NCI-H2107 treated with DMSO at 0.1 percent for 48 hours (cell line): Measurements from ENCODE around the gene NLE1.
"Not testable (repeated sequence)": the region's sequence is repeated elsewhere in the genome, so short reads cannot be mapped to it uniquely, and the experiment has no call there.

Experiments used
- DNase-seq: peaks from one replicate; lab custom pipeline; 2025; ENCODE audit not compliant: unreplicated experiment; lab: John Stamatoyannopoulos, UW

NLE1 gene

DNA sequence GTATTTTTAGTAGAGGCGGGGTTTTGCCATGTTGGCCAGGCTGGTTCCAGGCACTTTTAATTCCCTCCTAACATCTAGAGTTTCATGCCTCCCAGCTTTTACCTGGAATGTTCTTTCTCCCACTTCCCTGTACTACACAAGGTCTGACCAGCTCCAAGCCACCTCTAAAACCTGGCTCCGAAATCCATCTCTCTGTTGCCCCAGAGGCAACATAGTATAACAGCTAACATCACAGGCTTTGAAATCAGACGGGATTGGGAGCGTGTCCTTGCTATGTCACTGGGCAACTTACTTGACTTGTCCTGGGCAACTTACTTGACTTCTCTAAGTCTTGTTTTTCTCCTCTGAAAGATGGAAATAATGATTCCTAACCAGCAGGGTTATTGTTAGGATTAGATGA, 20.7 kb upstream of the NLE1 start:
- no peak for DNase-seq

DNA sequence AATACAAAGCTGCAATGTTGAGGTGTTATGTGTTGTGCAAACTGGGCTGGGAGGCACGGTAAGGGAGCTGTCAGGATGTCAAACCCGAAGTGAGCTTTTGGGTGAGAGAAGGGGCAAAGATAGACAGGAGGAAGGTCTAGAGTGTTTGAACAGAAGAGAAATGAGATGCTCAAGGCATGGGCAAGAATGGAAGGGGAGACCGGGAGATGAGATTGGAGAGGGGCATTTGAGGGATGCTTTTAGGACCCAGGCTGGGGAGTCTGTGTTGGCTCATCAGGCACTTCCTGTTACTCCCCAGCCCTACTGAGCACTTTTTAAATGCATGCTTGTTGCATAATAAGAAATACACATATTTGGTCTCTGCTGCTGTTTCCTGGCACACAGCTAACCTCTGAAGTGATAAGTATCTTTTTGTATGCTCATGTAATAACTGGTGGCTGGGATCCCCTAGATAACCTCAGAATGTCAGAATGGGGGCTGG, 19.2 kb upstream of the NLE1 start:
- DNase-seq, result no peak

GRCh38 chr17:35160354-35161201, 18.5 kb upstream of the NLE1 start:
- no peak for DNase-seq

GRCh38 chr17:35159940-35160339, 17.8 kb upstream of the NLE1 start:
- DNase-seq, result no peak

DNA sequence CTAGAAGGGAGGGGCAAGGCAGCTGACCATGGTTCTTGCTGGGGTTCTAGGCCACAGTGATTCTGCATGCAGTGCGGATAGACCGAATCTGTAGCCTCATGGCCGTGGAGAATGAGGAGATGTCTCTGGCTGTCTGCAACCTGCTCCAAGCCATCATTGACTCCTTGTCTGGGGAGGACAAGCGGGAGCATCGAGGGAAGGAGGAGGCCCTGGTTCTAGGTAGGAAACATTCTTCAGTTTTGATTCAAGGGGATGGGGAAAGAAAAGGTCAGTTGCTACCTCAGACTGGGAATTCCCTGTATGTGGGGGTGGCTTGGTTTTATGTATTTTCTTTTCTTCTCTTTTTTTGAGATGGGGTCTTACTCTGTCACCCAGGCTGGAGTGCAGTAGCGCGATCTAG, 13.1 kb upstream of the NLE1 start:
- DNase-seq, result no peak

- no peak for DNase-seq
Measured at GRCh38 chr17:35154196-35155165, 12.4 kb upstream of the NLE1 start.

GRCh38 chr17:35152421-35153140, 10.5 kb upstream of the NLE1 start:
- no peak for DNase-seq

- DNase-seq, result not testable (repeated sequence)
Measured at GRCh38 chr17:35151080-35151479, 9.0 kb upstream of the NLE1 start.

GRCh38 chr17:35149941-35150340, 7.8 kb upstream of the NLE1 start:
- no peak for DNase-seq

DNA sequence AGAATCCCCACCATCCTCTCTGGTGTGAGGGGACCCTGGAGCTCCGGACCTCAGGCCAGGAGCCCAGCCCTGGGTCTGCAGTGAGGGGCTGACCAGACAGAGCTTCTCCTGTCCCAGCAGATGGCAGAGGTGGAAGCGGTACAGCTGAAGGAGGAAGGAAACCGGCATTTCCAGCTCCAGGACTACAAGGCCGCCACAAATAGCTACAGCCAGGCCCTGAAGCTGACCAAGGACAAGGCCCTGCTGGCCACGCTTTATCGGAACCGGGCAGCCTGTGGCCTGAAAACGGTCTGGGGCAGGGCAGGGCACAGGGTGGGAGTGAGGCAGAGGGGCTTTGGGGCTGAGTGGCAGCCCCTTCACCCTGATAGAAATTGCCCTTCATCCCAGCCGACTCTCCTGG, 6.0 kb upstream of the NLE1 start:
- DNase-seq, result no peak

DNA sequence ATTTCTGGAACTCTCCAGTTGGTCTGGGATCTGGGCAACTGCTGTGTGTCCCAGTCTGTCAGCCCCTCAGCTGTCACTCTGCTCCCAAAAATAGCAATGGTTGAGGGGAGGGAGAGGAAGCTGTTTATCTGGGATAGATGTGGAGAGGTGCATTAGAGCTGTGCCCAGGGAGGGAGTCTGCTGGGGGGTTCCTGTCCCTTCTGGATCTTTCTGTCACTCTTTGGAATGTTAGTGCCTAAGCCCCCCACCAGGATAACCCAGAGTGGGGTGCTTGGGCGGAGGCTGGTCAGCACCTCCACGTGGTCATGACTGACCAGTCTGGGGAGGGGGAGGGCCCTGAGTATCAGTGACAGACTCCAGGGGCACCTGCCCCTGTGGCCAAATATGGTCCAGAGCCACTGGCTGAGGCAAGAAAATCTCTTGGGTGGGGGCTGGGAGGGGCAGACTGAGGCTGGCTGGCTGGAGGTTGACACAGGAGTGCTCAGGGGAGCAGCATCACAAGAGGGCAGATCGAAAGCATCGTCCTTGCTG, 5.3 kb upstream of the NLE1 start, which contains the start of gene UNC45B:
Gene UNC45B (plus strand): TSS at position 443 of the 531 bp plus-strand sequence. CDS start 447 bp downstream, outside the sequence.
- DNase-seq, result no peak

- DNase-seq, result no peak
Measured at GRCh38 chr17:35146214-35146833, 4.2 kb upstream of the NLE1 start.

GRCh38 chr17:35144840-35145239, 2.7 kb upstream of the NLE1 start:
- DNase-seq, result no peak

DNA sequence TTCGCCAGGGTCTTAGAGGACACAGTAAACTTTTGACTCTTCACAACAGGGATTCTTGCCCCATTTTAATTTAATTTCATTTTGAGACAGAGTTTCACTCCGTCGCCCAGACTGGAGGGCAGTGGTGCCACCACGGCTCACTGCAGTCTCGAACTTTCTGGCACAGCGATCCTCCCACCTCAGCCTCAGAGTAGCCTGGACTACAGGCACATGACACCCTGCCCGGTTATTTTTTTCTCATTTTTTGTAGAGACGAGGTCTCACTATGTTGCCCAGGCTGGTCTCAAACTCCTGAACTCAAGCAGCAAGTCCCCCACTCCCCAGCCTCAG, 329 bp upstream of the NLE1 start:
- DNase-seq, result no peak

DNA sequence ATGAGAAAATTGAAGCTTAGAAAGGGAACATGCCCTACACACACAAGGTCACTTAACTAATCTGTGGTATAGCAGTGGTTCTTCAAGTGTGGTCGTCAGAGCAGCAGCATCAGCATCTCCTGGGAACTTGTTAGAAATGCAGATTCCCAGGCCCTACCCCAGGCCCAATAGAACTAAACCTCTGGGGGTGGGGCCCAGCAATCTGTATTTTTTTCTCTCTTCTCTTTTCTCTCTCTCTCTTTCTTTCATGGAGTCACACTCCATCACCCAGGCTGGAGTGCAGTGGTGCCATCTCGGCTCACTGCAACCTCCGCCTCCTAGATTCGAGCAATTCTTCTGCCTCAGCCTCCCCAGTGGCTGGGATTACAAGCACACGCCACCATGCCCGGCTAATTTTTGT, 3.9 kb downstream of the NLE1 start:
- no peak for DNase-seq

DNA sequence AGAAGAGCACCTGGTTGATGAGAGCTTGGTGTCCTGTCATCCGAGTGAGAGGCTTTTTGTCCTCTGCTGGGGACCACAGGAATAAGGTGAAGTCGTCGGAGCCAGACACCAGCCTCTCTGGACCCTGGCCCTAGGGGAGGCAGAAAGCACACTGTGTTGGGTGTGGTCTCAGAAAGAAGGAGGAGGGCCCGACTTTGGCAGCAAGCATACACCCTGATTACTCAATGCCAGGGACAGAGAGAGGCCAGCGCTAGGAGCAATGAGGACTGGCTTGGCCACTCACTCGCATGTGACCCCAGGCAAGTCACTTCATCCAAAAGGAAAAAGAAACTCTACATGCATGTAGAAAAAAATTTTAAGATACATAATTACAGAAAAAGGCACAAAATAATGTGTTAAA, 6.8 kb downstream of the NLE1 start:
- no peak for DNase-seq

GRCh38 chr17:35132816-35133550, 9.1 kb downstream of the NLE1 start:
- no peak for DNase-seq

DNA sequence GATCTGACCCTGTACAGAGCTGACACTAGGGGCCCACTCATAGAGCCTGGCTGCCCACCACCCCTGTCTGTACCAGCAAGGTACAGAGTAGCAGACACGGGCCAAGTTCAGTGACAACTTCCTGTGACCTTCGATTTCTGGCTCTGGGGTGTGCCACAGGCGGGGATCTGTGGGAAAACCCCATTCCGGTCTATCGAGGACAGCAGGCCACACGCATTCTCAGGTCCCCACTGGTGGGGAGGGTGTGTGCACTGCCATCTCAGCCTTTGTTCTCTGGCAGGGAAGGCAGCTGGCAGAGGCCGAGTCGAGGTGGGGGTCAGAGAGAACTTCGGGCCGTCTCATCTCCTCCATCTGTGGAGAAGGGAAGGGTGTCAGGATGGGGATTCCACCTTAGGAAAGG, 10.0 kb downstream of the NLE1 start:
- DNase-seq, result no peak

- DNase-seq, result no peak
Measured at GRCh38 chr17:35130392-35130791, 11.7 kb downstream of the NLE1 start.

DNA sequence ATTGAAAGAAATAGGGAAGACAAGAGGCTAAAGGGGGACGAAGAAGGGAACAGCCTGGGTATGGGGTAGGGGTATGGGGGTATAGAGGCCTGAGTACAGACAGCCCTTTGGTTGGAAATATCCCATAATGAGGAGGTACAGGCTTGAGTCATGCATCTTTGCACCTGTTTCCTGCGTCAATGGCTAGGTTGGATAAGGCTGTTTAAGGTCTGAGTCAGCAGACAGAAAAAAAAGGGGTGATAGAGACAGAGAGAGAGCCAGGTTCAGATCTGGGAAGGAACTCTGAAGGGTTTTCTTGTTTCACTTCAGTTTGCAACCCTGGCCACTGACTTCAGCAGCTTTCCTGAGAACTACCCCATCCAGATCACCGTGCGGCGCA, 12.1 kb downstream of the NLE1 start:
- DNase-seq, result no peak
